Caco-2 (cell line): ENCODE data around the gene MCRIP2. TPM values are rescaled to one million over a fixed set of nuclear protein-coding genes. Genes with fewer than 3 reads are reported as not detected.

Source experiments
- BruUV-seq: library from RNA; stranded (reverse); fragments of 400-500 nt; replicated peaks from 2 replicates; lab custom pipeline; 2021; lab: Mats Ljungman, UMichigan
- CTCF ChIA-PET: fragments of 300-600 bp; sonication (Branson Sonifier 250); formaldehyde crosslinking; loops from one replicate; lab custom pipeline; 2022; ENCODE audit warnings: antibody characterized with exemption; lab: Charles Lee
- POLR2A ChIA-PET: fragments of 300-600 bp; sonication (Branson Sonifier 250); formaldehyde crosslinking; loops from one replicate; lab custom pipeline; 2022; ENCODE audit warnings: antibody characterized with exemption; lab: Charles Lee
- DNase-seq, 2 experiments: peaks; one replicate each; pipeline versions ENCODE4 v3.0.0 to v3.0.0-alpha.2; 2020 to 2022
- H3K27me3 ChIP-seq: replicated peaks from 2 replicates; pipeline ENCODE4 v1.6.0; 2011; ENCODE audit warnings: low read length; ENCODE audit not compliant: control insufficient read depth, insufficient read depth
- H3K36me3 ChIP-seq: 2 replicates; pipeline ENCODE4 v1.5.1; 2011; ENCODE audit warnings: low read length; ENCODE audit not compliant: control insufficient read depth, insufficient read depth
- H3K4me1 ChIP-seq: fragments of 250-450 bp; sonication (Bioruptor Pico); 2 replicates; pipeline ENCODE4 v1.5.1; 2020; ENCODE audit warnings: mild to moderate bottlenecking
- H3K4me3 ChIP-seq: 2 replicates; pipeline ENCODE4 v1.5.1; 2011; ENCODE audit warnings: low read depth, mild to moderate bottlenecking, control low read depth, low read length
- H3K9me3 ChIP-seq: fragments of 250-450 bp; sonication (Bioruptor Pico); 2 replicates; pipeline ENCODE4 v1.5.1; 2020; ENCODE audit warnings: mild to moderate bottlenecking, moderate library complexity
- H3K27ac Mint-ChIP-seq: one replicate; pipeline ENCODE4 v1.8.0; 2022; ENCODE audit warnings: mixed read lengths; ENCODE audit not compliant: unreplicated experiment
- H3K27me3 Mint-ChIP-seq: one replicate; pipeline ENCODE4 v1.8.0; 2022; ENCODE audit warnings: mixed read lengths; ENCODE audit not compliant: insufficient read depth, unreplicated experiment
- H3K36me3 Mint-ChIP-seq: one replicate; pipeline ENCODE4 v1.8.0; 2022; ENCODE audit warnings: mild to moderate bottlenecking, mixed read lengths; ENCODE audit not compliant: insufficient read depth, unreplicated experiment
- H3K4me1 Mint-ChIP-seq: one replicate; pipeline ENCODE4 v1.8.0; 2022; ENCODE audit warnings: low read depth, mixed read lengths; ENCODE audit not compliant: unreplicated experiment
- H3K4me3 Mint-ChIP-seq: one replicate; pipeline ENCODE4 v1.8.0; 2022; ENCODE audit warnings: mild to moderate bottlenecking, moderate library complexity, mixed read lengths; ENCODE audit not compliant: unreplicated experiment
- H3K9me3 Mint-ChIP-seq: one replicate; pipeline ENCODE4 v1.8.0; 2022; ENCODE audit warnings: mixed read lengths; ENCODE audit not compliant: unreplicated experiment
- intact Hi-C: fragments of 100-400 bp; cut with micrococcal nuclease; formaldehyde crosslinking; loops from one replicate; pipeline ENCODE4 v1.10.0; 2022; ENCODE audit not compliant: unreplicated experiment
- total RNA-seq: library from RNA; stranded (reverse); gene quantifications from 2 replicates; pipeline ENCODE4 v1.2.3, GENCODE V29; 2022
- TF ChIP-seq, protein P1 (sequence below), 2 experiments: fragments of 200-600 bp in 1 of 2; IDR thresholded peaks; 1 replicate in 1 of 2; 2 replicates in 1 of 2; pipeline versions ENCODE4 v1.5.1 to v1.8.0; 2011 to 2022; ENCODE audit warnings: antibody characterized with exemption in 1 of 2, control low read depth in 1 of 2, inconsistent platforms in 1 of 2, low read depth in 1 of 2, low read length in 1 of 2, mild to moderate bottlenecking in 1 of 2, moderate library complexity in 1 of 2; ENCODE audit not compliant: insufficient read depth in 1 of 2, severe bottlenecking in 1 of 2, unreplicated experiment in 1 of 2

MCRIP2 gene
- total RNA-seq, 1 experiment from 2014 or later, result 33.0 TPM

DNA sequence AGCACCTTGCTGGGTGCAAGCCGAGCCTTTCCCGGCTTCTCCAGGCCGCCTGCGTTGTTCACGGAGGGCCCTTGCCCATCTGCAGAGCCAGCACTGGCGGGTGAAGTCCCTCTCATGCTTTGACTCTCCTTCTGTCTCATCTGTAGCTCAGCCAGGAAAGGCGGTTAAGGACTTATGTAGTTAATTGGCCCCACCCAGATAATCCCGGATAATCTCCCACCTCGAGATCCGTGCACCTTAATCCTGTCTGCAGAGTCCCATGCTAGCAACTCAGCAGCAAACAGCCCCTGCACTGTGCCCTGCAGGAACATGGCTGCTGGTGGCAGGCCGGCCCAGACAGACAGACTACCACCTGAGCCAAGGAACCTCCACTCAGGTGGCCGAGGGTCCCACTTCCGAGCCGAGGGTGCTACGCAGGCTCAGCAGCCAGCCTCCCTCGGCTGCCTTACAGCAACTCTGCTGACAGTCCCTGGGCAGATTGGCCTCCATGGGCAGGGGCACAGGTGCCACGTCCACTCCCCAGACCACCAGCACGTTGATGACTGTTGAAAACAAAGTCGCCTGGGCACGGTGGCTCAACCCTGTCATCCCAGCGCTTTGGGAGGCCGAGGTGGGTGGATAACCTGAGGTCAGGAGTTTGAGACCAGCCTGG is 34.8 kb upstream of the MCRIP2 start:
- BruUV-seq, result no TSS peak
- Mint-ChIP-seq H3K36me3 (peaks cover 9% of the 10 kb centered on the region), H3K27ac (no peak overlapping the region), H3K9me3 (no peaks in the 10 kb centered on the region), H3K27me3 (no peaks in the 10 kb centered on the region), H3K4me1 (no peaks in the 10 kb centered on the region), H3K4me3 (no peak overlapping the region)
- Histone ChIP-seq H3K4me1 (no peaks in the 10 kb centered on the region), H3K27me3 (no peaks in the 10 kb centered on the region), H3K36me3 (no peaks in the 10 kb centered on the region), H3K9me3 (no peaks in the 10 kb centered on the region), H3K4me3 (no peak overlapping the region)
- no peak for DNase-seq
- intact Hi-C loops, result no loop called here
- CTCF ChIA-PET, result no interaction called here
- POLR2A ChIA-PET, result no interaction called here
- TF ChIP-seq, protein P1, sequence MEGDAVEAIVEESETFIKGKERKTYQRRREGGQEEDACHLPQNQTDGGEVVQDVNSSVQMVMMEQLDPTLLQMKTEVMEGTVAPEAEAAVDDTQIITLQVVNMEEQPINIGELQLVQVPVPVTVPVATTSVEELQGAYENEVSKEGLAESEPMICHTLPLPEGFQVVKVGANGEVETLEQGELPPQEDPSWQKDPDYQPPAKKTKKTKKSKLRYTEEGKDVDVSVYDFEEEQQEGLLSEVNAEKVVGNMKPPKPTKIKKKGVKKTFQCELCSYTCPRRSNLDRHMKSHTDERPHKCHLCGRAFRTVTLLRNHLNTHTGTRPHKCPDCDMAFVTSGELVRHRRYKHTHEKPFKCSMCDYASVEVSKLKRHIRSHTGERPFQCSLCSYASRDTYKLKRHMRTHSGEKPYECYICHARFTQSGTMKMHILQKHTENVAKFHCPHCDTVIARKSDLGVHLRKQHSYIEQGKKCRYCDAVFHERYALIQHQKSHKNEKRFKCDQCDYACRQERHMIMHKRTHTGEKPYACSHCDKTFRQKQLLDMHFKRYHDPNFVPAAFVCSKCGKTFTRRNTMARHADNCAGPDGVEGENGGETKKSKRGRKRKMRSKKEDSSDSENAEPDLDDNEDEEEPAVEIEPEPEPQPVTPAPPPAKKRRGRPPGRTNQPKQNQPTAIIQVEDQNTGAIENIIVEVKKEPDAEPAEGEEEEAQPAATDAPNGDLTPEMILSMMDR (IDR thresholded peaks at IDR 0.05; ENCODE audit: insufficient read depth in 1 of 2, low read depth in 1 of 2, low read length in 1 of 2, severe bottlenecking in 1 of 2, unreplicated experiment in 1 of 2), result no peak

DNA sequence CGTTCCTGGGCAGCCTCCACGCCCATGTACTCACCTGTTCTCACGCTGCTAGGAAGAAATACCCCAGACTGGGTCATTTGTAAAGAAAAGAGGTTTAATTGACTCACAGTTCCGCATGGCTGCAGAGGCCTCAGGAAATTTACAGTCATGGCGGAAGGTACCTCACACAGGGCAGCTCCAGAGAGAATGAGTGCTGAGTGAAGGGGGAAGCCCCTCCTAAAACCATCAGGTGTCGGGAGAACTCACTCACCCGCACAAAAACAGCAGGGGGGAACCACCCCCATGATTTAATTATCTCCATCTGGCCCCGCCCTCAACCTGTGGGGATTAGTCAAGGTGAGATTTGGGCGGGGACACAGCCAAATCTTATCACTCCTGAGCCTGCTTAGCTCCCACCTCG is 33.6 kb upstream of the MCRIP2 start:
- no peak overlapping the region for H3K27ac Mint-ChIP-seq
- intact Hi-C loops, result no loop called here
- no peaks in the 10 kb centered on the region for H3K27me3 ChIP-seq
- H3K4me3 ChIP-seq, result no peak overlapping the region
- ChIA-PET POLR2A (no interaction called here), CTCF (no interaction called here)
- H3K9me3 Mint-ChIP-seq, result no peaks in the 10 kb centered on the region
- H3K36me3 ChIP-seq, result no peaks in the 10 kb centered on the region
- H3K4me1 Mint-ChIP-seq, result no peaks in the 10 kb centered on the region
- no peak for DNase-seq
- H3K9me3 ChIP-seq, result no peaks in the 10 kb centered on the region
- H3K4me3 Mint-ChIP-seq, result no peak overlapping the region
- no peaks in the 10 kb centered on the region for H3K27me3 Mint-ChIP-seq
- TF ChIP-seq, protein P1 (IDR thresholded peaks at IDR 0.05; ENCODE audit: insufficient read depth in 1 of 2, low read depth in 1 of 2, low read length in 1 of 2, severe bottlenecking in 1 of 2, unreplicated experiment in 1 of 2), result no peak
- no TSS peak for BruUV-seq
- peaks cover 9% of the 10 kb centered on the region for H3K36me3 Mint-ChIP-seq
- no peaks in the 10 kb centered on the region for H3K4me1 ChIP-seq

DNA sequence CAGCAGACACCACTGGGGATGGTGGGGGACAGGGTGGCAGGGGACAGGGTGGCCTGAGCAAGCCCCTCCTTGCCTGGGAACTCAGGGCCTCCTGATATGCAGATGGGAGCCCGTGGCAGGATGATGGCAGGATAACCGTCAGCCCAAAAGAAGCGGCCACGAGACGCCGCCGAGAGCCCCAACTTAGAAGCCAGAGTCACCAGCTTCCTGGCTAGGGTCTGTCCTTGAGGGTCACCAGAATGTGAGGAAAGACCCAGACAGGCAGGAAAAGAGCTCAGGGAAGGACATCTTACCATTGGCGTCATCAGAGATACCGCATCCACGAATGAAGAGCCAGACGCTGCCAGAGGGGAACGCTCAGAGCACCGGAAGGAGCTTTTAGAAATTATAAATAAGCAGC is 32.3 kb upstream of the MCRIP2 start:
- no peak for DNase-seq
- Mint-ChIP-seq H3K4me1 (no peaks in the 10 kb centered on the region), H3K27ac (no peak overlapping the region), H3K4me3 (no peak overlapping the region), H3K36me3 (peaks cover 8% of the 10 kb centered on the region), H3K9me3 (no peaks in the 10 kb centered on the region), H3K27me3 (no peaks in the 10 kb centered on the region)
- no peaks in the 10 kb centered on the region; the same call in 1 of the 2 replicates for H3K36me3 ChIP-seq
- H3K4me3 ChIP-seq, result no peak overlapping the region
- TF ChIP-seq, protein P1 (IDR thresholded peaks at IDR 0.05; ENCODE audit: insufficient read depth in 1 of 2, low read depth in 1 of 2, low read length in 1 of 2, severe bottlenecking in 1 of 2, unreplicated experiment in 1 of 2), result no peak
- no peaks in the 10 kb centered on the region for H3K9me3 ChIP-seq
- BruUV-seq, result no TSS peak
- intact Hi-C loops, result no loop called here
- ChIA-PET POLR2A (no interaction called here), CTCF (no interaction called here)
- no peaks in the 10 kb centered on the region for H3K4me1 ChIP-seq
- no peaks in the 10 kb centered on the region for H3K27me3 ChIP-seq
